Measurements from ENCODE around the gene PTGDR. TPM values are rescaled to one million over a fixed set of nuclear protein-coding genes. Genes with fewer than 3 reads are reported as not detected.

The PTGDR gene
- total and polyA plus RNA-seq, 10 of the 15 experiments (the other 5 are each of a cell fraction or from before 2014, with no cell fraction given): not detected

DNA sequence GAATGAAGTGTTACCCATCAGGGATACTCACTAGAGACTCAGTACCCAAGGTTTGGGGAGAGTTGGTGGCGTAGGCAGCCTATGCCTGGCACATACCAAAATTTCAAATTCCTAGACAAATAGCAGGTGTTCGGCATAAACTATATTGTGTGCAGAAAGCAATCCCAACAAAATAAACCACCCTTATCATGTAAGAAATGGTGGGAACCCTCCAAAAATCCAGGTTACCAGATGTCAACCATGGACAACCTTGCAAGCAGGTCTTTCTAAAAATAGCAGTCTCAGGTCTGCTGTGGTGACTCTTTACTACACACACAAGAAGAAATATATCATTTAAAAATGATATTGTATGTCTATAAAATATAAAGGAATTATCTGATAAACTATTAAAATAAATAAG lies 28.9 kb downstream of the PTGDR start:
- BruUV-seq (replicated peaks): no TSS peak
- H2AFZ ChIP-seq (ENCODE audit: control insufficient read depth, low read depth, low read length): no peak overlapping the region
- TF ChIP-seq CREB1 (IDR thresholded peaks at IDR 0.05; ENCODE audit: low read depth) (no peak), ZNF207 (IDR thresholded peaks at IDR 0.05; ENCODE audit: borderline replicate concordance) (no peak), TCF7 (IDR thresholded peaks at IDR 0.05; ENCODE audit: borderline replicate concordance) (no peak), CBFB (IDR thresholded peaks at IDR 0.05; ENCODE audit: low read depth) (no peak), NFIC (IDR thresholded peaks at IDR 0.05; ENCODE audit: low read depth, low read length) (no peak)
- TF ChIP-seq, protein P1, sequence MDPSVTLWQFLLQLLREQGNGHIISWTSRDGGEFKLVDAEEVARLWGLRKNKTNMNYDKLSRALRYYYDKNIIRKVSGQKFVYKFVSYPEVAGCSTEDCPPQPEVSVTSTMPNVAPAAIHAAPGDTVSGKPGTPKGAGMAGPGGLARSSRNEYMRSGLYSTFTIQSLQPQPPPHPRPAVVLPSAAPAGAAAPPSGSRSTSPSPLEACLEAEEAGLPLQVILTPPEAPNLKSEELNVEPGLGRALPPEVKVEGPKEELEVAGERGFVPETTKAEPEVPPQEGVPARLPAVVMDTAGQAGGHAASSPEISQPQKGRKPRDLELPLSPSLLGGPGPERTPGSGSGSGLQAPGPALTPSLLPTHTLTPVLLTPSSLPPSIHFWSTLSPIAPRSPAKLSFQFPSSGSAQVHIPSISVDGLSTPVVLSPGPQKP (IDR thresholded peaks at IDR 0.05; ENCODE audit: low read depth, low read length): no peak
- TF ChIP-seq, protein P2, sequence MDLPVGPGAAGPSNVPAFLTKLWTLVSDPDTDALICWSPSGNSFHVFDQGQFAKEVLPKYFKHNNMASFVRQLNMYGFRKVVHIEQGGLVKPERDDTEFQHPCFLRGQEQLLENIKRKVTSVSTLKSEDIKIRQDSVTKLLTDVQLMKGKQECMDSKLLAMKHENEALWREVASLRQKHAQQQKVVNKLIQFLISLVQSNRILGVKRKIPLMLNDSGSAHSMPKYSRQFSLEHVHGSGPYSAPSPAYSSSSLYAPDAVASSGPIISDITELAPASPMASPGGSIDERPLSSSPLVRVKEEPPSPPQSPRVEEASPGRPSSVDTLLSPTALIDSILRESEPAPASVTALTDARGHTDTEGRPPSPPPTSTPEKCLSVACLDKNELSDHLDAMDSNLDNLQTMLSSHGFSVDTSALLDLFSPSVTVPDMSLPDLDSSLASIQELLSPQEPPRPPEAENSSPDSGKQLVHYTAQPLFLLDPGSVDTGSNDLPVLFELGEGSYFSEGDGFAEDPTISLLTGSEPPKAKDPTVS (IDR thresholded peaks at IDR 0.05; ENCODE audit: low read depth, low read length): no peak
- TF ChIP-seq, protein P3, sequence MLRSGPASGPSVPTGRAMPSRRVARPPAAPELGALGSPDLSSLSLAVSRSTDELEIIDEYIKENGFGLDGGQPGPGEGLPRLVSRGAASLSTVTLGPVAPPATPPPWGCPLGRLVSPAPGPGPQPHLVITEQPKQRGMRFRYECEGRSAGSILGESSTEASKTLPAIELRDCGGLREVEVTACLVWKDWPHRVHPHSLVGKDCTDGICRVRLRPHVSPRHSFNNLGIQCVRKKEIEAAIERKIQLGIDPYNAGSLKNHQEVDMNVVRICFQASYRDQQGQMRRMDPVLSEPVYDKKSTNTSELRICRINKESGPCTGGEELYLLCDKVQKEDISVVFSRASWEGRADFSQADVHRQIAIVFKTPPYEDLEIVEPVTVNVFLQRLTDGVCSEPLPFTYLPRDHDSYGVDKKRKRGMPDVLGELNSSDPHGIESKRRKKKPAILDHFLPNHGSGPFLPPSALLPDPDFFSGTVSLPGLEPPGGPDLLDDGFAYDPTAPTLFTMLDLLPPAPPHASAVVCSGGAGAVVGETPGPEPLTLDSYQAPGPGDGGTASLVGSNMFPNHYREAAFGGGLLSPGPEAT (IDR thresholded peaks at IDR 0.05; ENCODE audit: low read depth): no peak
- H3K36me3 ChIP-seq (ENCODE audit: control insufficient read depth in 2 of 2, insufficient read depth in 2 of 2, low read length in 1 of 2): no peaks in the 10 kb centered on the region
- H3K27me3 ChIP-seq (replicated peaks in 1 of 2; ENCODE audit: control insufficient read depth in 2 of 2, insufficient read depth in 2 of 2, low read length in 1 of 2): peaks cover 0 to 1% of the 10 kb centered on the region in 2 experiments; a peak in 1 of 4 replicates
- ATAC-seq: no peak
- FAIRE-seq: no peak
- no peaks in the 10 kb centered on the region for H3K4me1 ChIP-seq (ENCODE audit: control insufficient read depth, insufficient read depth, low read length)
- 63% methylated on average over 2 of the region's 2 CpGs for WGBS (ENCODE audit: insufficient coverage, insufficient replicate concordance, low lambda C conversion rate, missing lambda C conversion rate)
- no peaks in the 10 kb centered on the region for H4K20me1 ChIP-seq (ENCODE audit: control insufficient read depth, insufficient read depth)
- RAD21 ChIA-PET (ENCODE audit: unreplicated experiment): no interaction called here
- CTCF ChIA-PET: no interaction called here
- POLR2A ChIA-PET: no interaction called here
- H3K27ac ChIP-seq (ENCODE audit: control insufficient read depth, insufficient read depth): no peak overlapping the region
- H3K4me2 ChIP-seq (ENCODE audit: control insufficient read depth, insufficient read depth): no peak overlapping the region
- SMC1A ChIA-PET (ENCODE audit: uncharacterized antibody, unreplicated experiment): no interaction called here
- no peak for DNase-seq (ENCODE audit: low read depth, low spot score)
- intact Hi-C loops (cut with micrococcal nuclease; ENCODE audit: unreplicated experiment): loop anchor here (10.0 kb wide), 1 partner anchor 338 kb away; no protein-coding TSS in a partner anchor
- H3K79me2 ChIP-seq (ENCODE audit: control insufficient read depth, insufficient read depth, low read length): no peaks in the 10 kb centered on the region
- H3K9ac ChIP-seq (ENCODE audit: control insufficient read depth, insufficient read depth, low read length): no peak overlapping the region
- in situ Hi-C loops (cut with MboI): no loop called here
- H3K4me3 ChIP-seq: no peak overlapping the region
- no peaks in the 10 kb centered on the region for H3K9me3 ChIP-seq (replicated peaks; ENCODE audit: control insufficient read depth, insufficient read depth, low read length)
